ENCODE data around the gene WDR86.

DNA sequence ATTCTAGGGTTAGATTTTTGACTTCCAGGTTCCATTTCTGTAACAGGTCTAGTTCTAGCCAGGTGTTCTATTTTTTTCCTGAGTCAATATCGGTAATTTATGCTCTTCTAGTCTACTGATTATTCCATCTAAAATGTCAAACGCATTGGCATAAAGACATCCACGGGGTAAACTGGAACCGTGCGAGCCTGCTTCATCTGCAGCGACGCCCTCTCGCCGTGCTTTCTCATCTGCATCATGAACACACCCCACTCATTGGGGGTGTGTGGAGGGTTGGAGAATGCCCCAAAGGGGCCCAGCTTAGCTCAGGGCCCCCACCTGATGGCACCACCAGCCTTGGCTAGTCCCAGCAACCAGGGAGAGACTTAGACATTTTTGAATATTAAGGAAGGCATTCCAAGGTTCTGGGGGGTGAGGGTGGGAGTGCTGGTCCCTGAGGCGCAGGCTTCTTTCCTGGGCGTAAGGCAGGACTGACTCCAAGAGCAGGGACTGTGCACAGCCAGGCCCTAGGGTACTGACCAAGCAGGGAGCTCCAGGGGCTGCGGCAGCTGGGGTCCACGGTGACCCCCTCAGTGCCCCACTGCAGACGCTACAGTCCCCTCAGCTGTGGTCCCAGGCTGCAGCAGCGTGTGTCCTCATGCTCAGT, 43.0 kb upstream of the WDR86 start:
- TF ChIP-seq, protein P1, sequence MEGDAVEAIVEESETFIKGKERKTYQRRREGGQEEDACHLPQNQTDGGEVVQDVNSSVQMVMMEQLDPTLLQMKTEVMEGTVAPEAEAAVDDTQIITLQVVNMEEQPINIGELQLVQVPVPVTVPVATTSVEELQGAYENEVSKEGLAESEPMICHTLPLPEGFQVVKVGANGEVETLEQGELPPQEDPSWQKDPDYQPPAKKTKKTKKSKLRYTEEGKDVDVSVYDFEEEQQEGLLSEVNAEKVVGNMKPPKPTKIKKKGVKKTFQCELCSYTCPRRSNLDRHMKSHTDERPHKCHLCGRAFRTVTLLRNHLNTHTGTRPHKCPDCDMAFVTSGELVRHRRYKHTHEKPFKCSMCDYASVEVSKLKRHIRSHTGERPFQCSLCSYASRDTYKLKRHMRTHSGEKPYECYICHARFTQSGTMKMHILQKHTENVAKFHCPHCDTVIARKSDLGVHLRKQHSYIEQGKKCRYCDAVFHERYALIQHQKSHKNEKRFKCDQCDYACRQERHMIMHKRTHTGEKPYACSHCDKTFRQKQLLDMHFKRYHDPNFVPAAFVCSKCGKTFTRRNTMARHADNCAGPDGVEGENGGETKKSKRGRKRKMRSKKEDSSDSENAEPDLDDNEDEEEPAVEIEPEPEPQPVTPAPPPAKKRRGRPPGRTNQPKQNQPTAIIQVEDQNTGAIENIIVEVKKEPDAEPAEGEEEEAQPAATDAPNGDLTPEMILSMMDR (optimal IDR thresholded peaks at IDR 0.05 in 1 of 3, IDR thresholded peaks at IDR 0.05 in 1 of 3, conservative IDR thresholded peaks at IDR 0.05 in 1 of 3; ENCODE audit: extremely low read depth in 1 of 3, insufficient read depth in 2 of 3, low read length in 3 of 3): no peak
- no peak for TF ChIP-seq EZH2 (IDR thresholded peaks at IDR 0.05; ENCODE audit: low read length)
